AG04449 (cell line): ENCODE data around the gene INSM2.

Source experiments
- CTCF ChIA-PET: fragments of 350-600 bp; formaldehyde crosslinking; extraction: SDS; loops from one replicate; lab custom pipeline; 2021; ENCODE audit warnings: antibody characterized with exemption; lab: Yijun Ruan, JAX
- POLR2A ChIA-PET: fragments of 400-600, 350-600 bp; formaldehyde crosslinking; extraction: SDS; loops from one replicate; lab custom pipeline; 2020; ENCODE audit warnings: antibody characterized with exemption, inconsistent platforms; lab: Yijun Ruan, JAX
- DNase-seq: peaks from one replicate; pipeline ENCODE4 v3.0.0-alpha.2; 2010; ENCODE audit warnings: low read depth, low spot score
- H3K4me3 ChIP-seq: 2 replicates; pipeline ENCODE4 v1.5.1; 2011; ENCODE audit warnings: low read depth, mild to moderate bottlenecking, control low read depth, low read length
- TF ChIP-seq, protein P1 (sequence below): IDR thresholded peaks from one replicate; pipeline ENCODE4 v1.5.1; 2011; ENCODE audit warnings: mild to moderate bottlenecking, moderate library complexity, low read length, control low read depth, inconsistent platforms; ENCODE audit not compliant: insufficient read depth; ENCODE audit errors: missing control alignments

Gene INSM2

GRCh38 chr14:35533357-35534207 is at the start of gene INSM2:
INSM2 (plus strand) TSS chr14:35534164; CDS start chr14:35534253, 89 bp downstream.
- H3K4me3 ChIP-seq: peak within 1 kb of the TSS; percentile 65
- ChIA-PET CTCF (interaction anchor here (0.8 to 1.6 kb wide), 3 partner anchors 12 to 284 kb away, joined by 3 to 4 read pairs (median 4); no protein-coding TSS in a partner anchor), POLR2A (no interaction called here)
- DNase-seq: no peak
- TF ChIP-seq, protein P1, sequence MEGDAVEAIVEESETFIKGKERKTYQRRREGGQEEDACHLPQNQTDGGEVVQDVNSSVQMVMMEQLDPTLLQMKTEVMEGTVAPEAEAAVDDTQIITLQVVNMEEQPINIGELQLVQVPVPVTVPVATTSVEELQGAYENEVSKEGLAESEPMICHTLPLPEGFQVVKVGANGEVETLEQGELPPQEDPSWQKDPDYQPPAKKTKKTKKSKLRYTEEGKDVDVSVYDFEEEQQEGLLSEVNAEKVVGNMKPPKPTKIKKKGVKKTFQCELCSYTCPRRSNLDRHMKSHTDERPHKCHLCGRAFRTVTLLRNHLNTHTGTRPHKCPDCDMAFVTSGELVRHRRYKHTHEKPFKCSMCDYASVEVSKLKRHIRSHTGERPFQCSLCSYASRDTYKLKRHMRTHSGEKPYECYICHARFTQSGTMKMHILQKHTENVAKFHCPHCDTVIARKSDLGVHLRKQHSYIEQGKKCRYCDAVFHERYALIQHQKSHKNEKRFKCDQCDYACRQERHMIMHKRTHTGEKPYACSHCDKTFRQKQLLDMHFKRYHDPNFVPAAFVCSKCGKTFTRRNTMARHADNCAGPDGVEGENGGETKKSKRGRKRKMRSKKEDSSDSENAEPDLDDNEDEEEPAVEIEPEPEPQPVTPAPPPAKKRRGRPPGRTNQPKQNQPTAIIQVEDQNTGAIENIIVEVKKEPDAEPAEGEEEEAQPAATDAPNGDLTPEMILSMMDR: no peak

DNA sequence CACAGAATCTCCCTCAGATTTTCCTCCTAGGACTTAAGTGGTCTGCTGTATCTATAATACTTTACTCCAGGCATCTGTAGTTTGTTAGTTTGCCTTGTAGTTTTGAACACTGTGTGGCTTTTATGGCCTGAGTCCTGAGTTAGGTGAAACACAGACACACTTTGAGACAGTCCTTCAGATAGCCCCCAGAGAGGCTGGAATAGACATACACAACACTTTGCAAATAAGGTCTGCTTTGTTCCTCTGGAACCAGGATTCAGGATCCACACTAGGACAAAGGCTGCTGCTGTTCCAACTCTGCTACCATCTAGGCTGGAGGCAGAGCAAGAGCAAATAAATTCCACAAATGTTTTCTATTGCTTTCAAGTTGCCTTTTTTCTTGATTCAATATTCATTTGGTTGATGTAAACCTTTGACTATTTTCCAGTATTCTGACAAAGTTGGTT is 41.4 kb upstream of the INSM2 start:
- ChIA-PET POLR2A (no interaction called here), CTCF (no interaction called here)
- no peak overlapping the region for H3K4me3 ChIP-seq
- TF ChIP-seq, protein P1: no peak
- DNase-seq: no peak

GRCh38 chr14:35495278-35495677 is 38.7 kb upstream of the INSM2 start:
- TF ChIP-seq, protein P1: no peak
- H3K4me3 ChIP-seq: no peak overlapping the region
- DNase-seq: no peak
- ChIA-PET CTCF (no interaction called here), POLR2A (no interaction called here)

GRCh38 chr14:35499180-35499579 is 34.8 kb upstream of the INSM2 start:
- TF ChIP-seq, protein P1: no peak
- CTCF ChIA-PET: interaction anchor here (1.0 kb wide), 1 partner anchor 12 kb away, joined by 3 read pairs; no protein-coding TSS in a partner anchor
- POLR2A ChIA-PET: no interaction called here
- H3K4me3 ChIP-seq: no peak overlapping the region
- DNase-seq: no peak

- no peak overlapping the region for H3K4me3 ChIP-seq
- TF ChIP-seq, protein P1: no peak
- no peak for DNase-seq
- POLR2A ChIA-PET: no interaction called here
- CTCF ChIA-PET: no interaction called here
These were observed 30.3 kb upstream of the INSM2 start for GRCh38 chr14:35503646-35504045.

- DNase-seq: no peak
- H3K4me3 ChIP-seq: no peak overlapping the region
- POLR2A ChIA-PET: no interaction called here
- CTCF ChIA-PET: no interaction called here
- TF ChIP-seq, protein P1: no peak
These were observed 29.7 kb upstream of the INSM2 start for GRCh38 chr14:35504260-35504659.
